ENCODE data around the gene MSRB3.
"Not testable (repeated sequence)": the region's sequence is repeated elsewhere in the genome, so short reads cannot be mapped to it uniquely, and the experiment has no call there.

Gene MSRB3

GRCh38 chr12:65407388-65408149 lies 129.1 kb downstream of the MSRB3 start:
- DNase-seq: no peak

GRCh38 chr12:65408441-65408840 lies 130.0 kb downstream of the MSRB3 start:
- no peak for DNase-seq

- no peak for DNase-seq
These were observed 131.2 kb downstream of the MSRB3 start for GRCh38 chr12:65409726-65410125.

- DNase-seq: no peak
These were observed 132.7 kb downstream of the MSRB3 start for GRCh38 chr12:65411171-65411570.

- DNase-seq: no peak
These were observed 136.0 kb downstream of the MSRB3 start for GRCh38 chr12:65414526-65414925.

- DNase-seq: no peak
These were observed 137.3 kb downstream of the MSRB3 start for GRCh38 chr12:65415826-65416225.

GRCh38 chr12:65419284-65420072 lies 141.0 kb downstream of the MSRB3 start:
- DNase-seq: no peak

GRCh38 chr12:65420941-65421340 lies 142.5 kb downstream of the MSRB3 start:
- no peak for DNase-seq

GRCh38 chr12:65427646-65428045 lies 149.2 kb downstream of the MSRB3 start:
- no peak for DNase-seq

GRCh38 chr12:65430006-65430405 lies 151.5 kb downstream of the MSRB3 start:
- no peak for DNase-seq

GRCh38 chr12:65430571-65431306 lies 152.3 kb downstream of the MSRB3 start:
- DNase-seq: no peak

- DNase-seq: no peak
These were observed 153.6 kb downstream of the MSRB3 start for GRCh38 chr12:65432114-65432513.

- no peak for DNase-seq
These were observed 154.2 kb downstream of the MSRB3 start for GRCh38 chr12:65432651-65433050.

GRCh38 chr12:65434737-65435136 lies 156.3 kb downstream of the MSRB3 start:
- no peak for DNase-seq

- no peak for DNase-seq
These were observed 164.6 kb downstream of the MSRB3 start for GRCh38 chr12:65443038-65443437.

GRCh38 chr12:65444996-65445395 lies 166.5 kb downstream of the MSRB3 start:
- no peak for DNase-seq

- no peak for DNase-seq
These were observed 168.4 kb downstream of the MSRB3 start for GRCh38 chr12:65446901-65447300.

- DNase-seq: no peak
These were observed 170.9 kb downstream of the MSRB3 start for GRCh38 chr12:65449400-65449799.

GRCh38 chr12:65450625-65451024 lies 172.1 kb downstream of the MSRB3 start:
- no peak for DNase-seq

- DNase-seq: no peak
These were observed 175.8 kb downstream of the MSRB3 start for GRCh38 chr12:65454115-65454787.

GRCh38 chr12:65457341-65457740 lies 178.9 kb downstream of the MSRB3 start:
- DNase-seq: not testable (repeated sequence)

GRCh38 chr12:65458718-65459117 lies 180.2 kb downstream of the MSRB3 start:
- DNase-seq: no peak

- no peak for DNase-seq
These were observed 181.1 kb downstream of the MSRB3 start for GRCh38 chr12:65459545-65459944.
